Right lobe of liver (tissue), 6 donors: ENCODE measurements around the gene TYW1B. TPM values are rescaled to one million over a fixed set of nuclear protein-coding genes. Genes with fewer than 3 reads are reported as not detected.
"Not testable (repeated sequence)": the region's sequence is repeated elsewhere in the genome, so short reads cannot be mapped to it uniquely, and the experiment has no call there.

ENCODE experiments used
- ATAC-seq, 4 donors: fragments of 200-7000 bp; cut with Tn5 transposase; one replicate each; pipeline ENCODE4 v1.9.1; 2020; ENCODE audit warnings: mild to moderate bottlenecking in 4 of 4, moderate library complexity in 4 of 4
- DNase-seq, 3 donors: peaks; one replicate each; pipeline ENCODE4 v3.0.0-alpha.2; 2020
- H3K27ac ChIP-seq, 3 donors: fragments of 200-600 bp; one replicate each; pipeline ENCODE4 v1.8.0; 2022
- H3K27me3 ChIP-seq, 2 donors: fragments of 200-600 bp; one replicate each; pipeline ENCODE4 v1.8.0; 2022
- H3K36me3 ChIP-seq, 4 donors: fragments of 200-600 bp; sonication (generic) in 1 of 4; one replicate each; pipeline versions ENCODE4 v1.5.1 to v1.8.0; 2017 to 2022; ENCODE audit warnings: control low read depth in 1 of 4
- H3K4me1 ChIP-seq, 4 donors: fragments of 200-600 bp; sonication (generic) in 1 of 4; one replicate each; pipeline versions ENCODE4 v1.5.1 to v1.8.0; 2017 to 2022; ENCODE audit warnings: control low read depth in 1 of 4
- H3K4me3 ChIP-seq, 3 donors: fragments of 200-600 bp; one replicate each; pipeline ENCODE4 v1.8.0; 2022
- H3K9me3 ChIP-seq, 4 donors: fragments of 200-600 bp; sonication (generic) in 1 of 4; one replicate each; pipeline versions ENCODE4 v1.5.1 to v1.8.0; 2017 to 2022; ENCODE audit warnings: control low read depth in 1 of 4
- CTCF ChIP-seq, 4 donors: fragments of 200-600 bp in 3 of 4; fragments of 450-650 bp in 1 of 4; IDR thresholded peaks; one replicate each; pipeline versions ENCODE4 v1.5.1 to v1.8.0; 2016 to 2022; ENCODE audit warnings: antibody characterized with exemption in 4 of 4, mild to moderate bottlenecking in 2 of 4
- POLR2A ChIP-seq: fragments of 450-650 bp; IDR thresholded peaks from one replicate; pipeline ENCODE4 v1.6.1; 2017; ENCODE audit warnings: antibody characterized with exemption, mild to moderate bottlenecking
- WGBS: methylation state at CpG from one replicate; pipeline ENCODE4 v1.1.6; 2018; ENCODE audit warnings: low coverage, low lambda C conversion rate; ENCODE audit not compliant: insufficient coverage; ENCODE audit errors: missing lambda C conversion rate; 5-methylcytosine and 5-hydroxymethylcytosine counted together
- intact Hi-C, 2 donors: fragments of 100-400 bp; cut with DNase I; formaldehyde crosslinking; loops; one replicate each; pipeline versions ENCODE4 v1.11.2 to v1.14.1; 2022
- total RNA-seq, 6 experiments: library from RNA; depleted of rRNA in 2 of 6; stranded (reverse); fragments of >200 nt in 2 of 6; fragmentation: NEBNext Ultra II Directional in 3 of 6; extraction: Animal tissue kit (Norgen Biotek cat#: 25700) in 3 of 6; gene quantifications; one replicate each; pipeline versions ENCODE4 v1.1.0 to v1.2.4, GENCODE V29; 2016 to 2023
- donor health status: DM: no; HTN: yes; CAD: no.
- donor health status: DM: no; HTN: no; CAD: no.
- donor health status: DM: no; HTN: no; CAD: no.
- donor health status: DM: no; HTN: yes; CAD: no.
- donor health status: DM: no; HTN: yes; CAD: no.

TYW1B gene
- total RNA-seq, 6 experiments from 2014 or later: 1.2 to 10.1 (median 2.5) TPM

- no peak overlapping the region for H3K27ac ChIP-seq
- H3K4me3 ChIP-seq: no peak overlapping the region
- no peak for TF ChIP-seq CTCF (IDR thresholded peaks at IDR 0.05)
- no peak for TF ChIP-seq POLR2A
- no peaks in the 10 kb centered on the region for H3K27me3 ChIP-seq
- ATAC-seq (peak in 1 of 4 donors; percentile 55), DNase-seq (no peak)
- H3K9me3 ChIP-seq: no peaks in the 10 kb centered on the region
- WGBS: 87% methylated on average over 6 of the region's 7 CpGs
- no peaks in the 10 kb centered on the region for H3K4me1 ChIP-seq
- H3K36me3 ChIP-seq: no peaks in the 10 kb centered on the region
- intact Hi-C loops: no loop called here
Measured at GRCh38 chr7:72754312-72754711, 73.7 kb downstream of the TYW1B start.

- no peak overlapping the region for H3K27ac ChIP-seq
- H3K9me3 ChIP-seq: no peaks in the 10 kb centered on the region
- DNase-seq (no peak), ATAC-seq (no peak)
- no peaks in the 10 kb centered on the region for H3K27me3 ChIP-seq
- no peak overlapping the region for H3K4me3 ChIP-seq
- intact Hi-C loops: no loop called here
- 94% methylated on average over 4 of the region's 5 CpGs for WGBS
- no peaks in the 10 kb centered on the region for H3K4me1 ChIP-seq
- no peak for TF ChIP-seq CTCF (IDR thresholded peaks at IDR 0.05)
- TF ChIP-seq POLR2A: no peak
- no peaks in the 10 kb centered on the region for H3K36me3 ChIP-seq
Measured at GRCh38 chr7:72753781-72754180, 74.2 kb downstream of the TYW1B start.

- H3K4me1 ChIP-seq, H3K9me3 ChIP-seq, DNase-seq, H3K4me3 ChIP-seq, H3K27me3 ChIP-seq, intact Hi-C loops, H3K27ac ChIP-seq, ATAC-seq, H3K36me3 ChIP-seq: not testable (repeated sequence)
- WGBS: 96% methylated on average over 4 of the region's 4 CpGs
Measured at GRCh38 chr7:72753229-72753628, 74.8 kb downstream of the TYW1B start.

GRCh38 chr7:72751978-72752377, 76.0 kb downstream of the TYW1B start:
- intact Hi-C loops: no loop called here
- Histone ChIP-seq H3K4me3 (no peak overlapping the region), H3K27me3 (no peaks in the 10 kb centered on the region), H3K9me3 (no peaks in the 10 kb centered on the region), H3K4me1 (no peaks in the 10 kb centered on the region), H3K36me3 (no peaks in the 10 kb centered on the region), H3K27ac (no peak overlapping the region)
- ATAC-seq (no peak), DNase-seq (no peak)
- TF ChIP-seq CTCF (IDR thresholded peaks at IDR 0.05): no peak
- no peak for TF ChIP-seq POLR2A
- 85% methylated on average over 2 of the region's 2 CpGs for WGBS

- no peak overlapping the region for H3K4me3 ChIP-seq
- no peaks in the 10 kb centered on the region for H3K36me3 ChIP-seq
- no peaks in the 10 kb centered on the region for H3K4me1 ChIP-seq
- no peaks in the 10 kb centered on the region for H3K27me3 ChIP-seq
- H3K27ac ChIP-seq: no peak overlapping the region
- H3K9me3 ChIP-seq: no peaks in the 10 kb centered on the region
- TF ChIP-seq POLR2A (no peak), CTCF (IDR thresholded peaks at IDR 0.05) (no peak)
- ATAC-seq: no peak
- DNase-seq: no peak
- 88% methylated on average over 2 of the region's 2 CpGs for WGBS
- intact Hi-C loops: no loop called here
Measured at GRCh38 chr7:72751378-72751777, 76.6 kb downstream of the TYW1B start.

GRCh38 chr7:72748649-72749048, 79.4 kb downstream of the TYW1B start:
- H3K27me3 ChIP-seq, H3K4me1 ChIP-seq, DNase-seq, ATAC-seq, H3K9me3 ChIP-seq, H3K36me3 ChIP-seq, intact Hi-C loops, H3K27ac ChIP-seq, H3K4me3 ChIP-seq: not testable (repeated sequence)

- peak in 2 of 4 donors; percentile 44 to 64 for ATAC-seq
- H3K9me3 ChIP-seq, intact Hi-C loops, H3K27me3 ChIP-seq, H3K4me1 ChIP-seq, H3K36me3 ChIP-seq, DNase-seq, H3K27ac ChIP-seq, H3K4me3 ChIP-seq: not testable (repeated sequence)
- WGBS: 64% methylated on average over 9 of the region's 10 CpGs
Measured at GRCh38 chr7:72744244-72744926, 83.6 kb downstream of the TYW1B start.

GRCh38 chr7:72743801-72744200, 84.2 kb downstream of the TYW1B start:
- intact Hi-C loops, ATAC-seq, DNase-seq, H3K4me1 ChIP-seq, H3K27me3 ChIP-seq, H3K9me3 ChIP-seq, H3K36me3 ChIP-seq, H3K4me3 ChIP-seq, H3K27ac ChIP-seq: not testable (repeated sequence)
- WGBS: 56% methylated on average over 1 of the region's 2 CpGs
